Calu3 (cell line): Measurements from ENCODE around the gene ATG12. TPM values are rescaled to one million over a fixed set of nuclear protein-coding genes. Genes with fewer than 3 reads are reported as not detected.
"Not testable (repeated sequence)": the region's sequence is repeated elsewhere in the genome, so short reads cannot be mapped to it uniquely, and the experiment has no call there.

Source experiments
- BruUV-seq: library from RNA; stranded (reverse); fragments of 400-500 nt; replicated peaks from 2 replicates; lab custom pipeline; 2021; lab: Mats Ljungman, UMichigan
- CTCF ChIA-PET: fragments of 300-600 bp; sonication (Branson Sonifier 250); formaldehyde crosslinking; loops from one replicate; lab custom pipeline; 2022; ENCODE audit warnings: antibody characterized with exemption; lab: Charles Lee
- DNase-seq: peaks from one replicate; pipeline ENCODE4 v3.0.0; 2022
- H3K27ac Mint-ChIP-seq: one replicate; pipeline ENCODE4 v1.8.0; 2022; ENCODE audit warnings: mixed read lengths; ENCODE audit not compliant: unreplicated experiment
- H3K27me3 Mint-ChIP-seq: one replicate; pipeline ENCODE4 v1.8.0; 2022; ENCODE audit warnings: mixed read lengths; ENCODE audit not compliant: unreplicated experiment
- H3K36me3 Mint-ChIP-seq: one replicate; pipeline ENCODE4 v1.8.0; 2022; ENCODE audit warnings: mild to moderate bottlenecking, moderate library complexity, mixed read lengths; ENCODE audit not compliant: insufficient read depth, unreplicated experiment
- H3K4me1 Mint-ChIP-seq: one replicate; pipeline ENCODE4 v1.8.0; 2022; ENCODE audit warnings: mild to moderate bottlenecking, low read depth, mixed read lengths; ENCODE audit not compliant: unreplicated experiment
- H3K4me3 Mint-ChIP-seq: one replicate; pipeline ENCODE4 v1.8.0; 2022; ENCODE audit warnings: mild to moderate bottlenecking, low read depth, moderate library complexity, mixed read lengths; ENCODE audit not compliant: unreplicated experiment
- H3K9me3 Mint-ChIP-seq: one replicate; pipeline ENCODE4 v1.8.0; 2022; ENCODE audit warnings: low read depth, mixed read lengths; ENCODE audit not compliant: unreplicated experiment
- CTCF ChIP-seq: fragments of 200-600 bp; IDR thresholded peaks from one replicate; pipeline ENCODE4 v1.8.0; 2022; ENCODE audit warnings: antibody characterized with exemption; ENCODE audit not compliant: unreplicated experiment
- intact Hi-C: fragments of 100-400 bp; cut with micrococcal nuclease; formaldehyde crosslinking; loops from one replicate; pipeline ENCODE4 v1.10.0; 2022; ENCODE audit not compliant: unreplicated experiment
- total RNA-seq: library from RNA; stranded (reverse); gene quantifications from 2 replicates; pipeline ENCODE4 v1.2.3, GENCODE V29; 2022

Gene ATG12
- total RNA-seq, 1 experiment from 2014 or later: 60.5 TPM

GRCh38 chr5:115831163-115831768 is 10.1 kb downstream of the ATG12 start:
- peaks cover 26% of the 10 kb centered on the region for H3K4me1 Mint-ChIP-seq
- intact Hi-C loops: loop anchor here (1.0 kb wide), 1 partner anchor 197 kb away; no protein-coding TSS in a partner anchor
- DNase-seq: peak; percentile 46
- no peak overlapping the region for H3K4me3 Mint-ChIP-seq
- H3K27ac Mint-ChIP-seq: no peak overlapping the region
- TF ChIP-seq CTCF: peak; percentile 70
- H3K9me3 Mint-ChIP-seq: peaks cover 4% of the 10 kb centered on the region
- CTCF ChIA-PET: interaction anchor here (1.7 kb wide), 1 partner anchor 196 kb away, joined by 6 read pairs; no protein-coding TSS in a partner anchor
- H3K36me3 Mint-ChIP-seq: peaks cover 61% of the 10 kb centered on the region
- H3K27me3 Mint-ChIP-seq: no peaks in the 10 kb centered on the region
- BruUV-seq: no TSS peak

DNA sequence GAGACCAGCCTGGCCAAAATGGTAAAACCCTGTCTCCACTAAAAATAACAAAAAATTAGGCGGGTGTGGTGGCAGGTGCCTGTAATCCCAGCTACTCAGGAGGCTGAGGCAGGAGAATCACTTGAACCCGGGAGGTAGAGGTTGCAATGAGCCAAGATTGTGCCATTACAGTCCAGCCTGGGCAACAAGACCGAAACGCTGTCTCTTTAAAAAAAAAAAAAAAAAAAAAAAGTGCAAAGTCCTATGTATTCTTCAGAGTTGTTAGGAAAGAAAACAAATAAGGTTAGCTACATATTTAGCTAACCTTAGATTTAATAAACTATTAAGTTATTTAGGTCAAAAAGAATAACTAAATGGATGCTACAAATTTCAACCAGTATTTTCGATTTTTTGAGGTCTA is 11.5 kb downstream of the ATG12 start:
- no peak overlapping the region for H3K4me3 Mint-ChIP-seq
- H3K27ac Mint-ChIP-seq: no peak overlapping the region
- H3K9me3 Mint-ChIP-seq: peaks cover 6% of the 10 kb centered on the region
- BruUV-seq: no TSS peak
- peaks cover 53% of the 10 kb centered on the region for H3K36me3 Mint-ChIP-seq
- CTCF ChIA-PET: interaction anchor here (0.7 kb wide), 2 partner anchors 165 to 831 kb away, joined by 4 read pairs; no protein-coding TSS in a partner anchor
- no peak for TF ChIP-seq CTCF
- H3K4me1 Mint-ChIP-seq: peaks cover 17% of the 10 kb centered on the region
- no peak for DNase-seq
- no peaks in the 10 kb centered on the region for H3K27me3 Mint-ChIP-seq
- intact Hi-C loops: no loop called here

- H3K4me3 Mint-ChIP-seq: no peak overlapping the region
- intact Hi-C loops: no loop called here
- no peak for TF ChIP-seq CTCF
- H3K27me3 Mint-ChIP-seq: no peaks in the 10 kb centered on the region
- peaks cover 32% of the 10 kb centered on the region for H3K36me3 Mint-ChIP-seq
- DNase-seq: no peak
- peaks cover 8% of the 10 kb centered on the region for H3K9me3 Mint-ChIP-seq
- H3K4me1 Mint-ChIP-seq: no peaks in the 10 kb centered on the region
- CTCF ChIA-PET: no interaction called here
- no peak overlapping the region for H3K27ac Mint-ChIP-seq
- no TSS peak for BruUV-seq
Measured at GRCh38 chr5:115825948-115826347, 15.4 kb downstream of the ATG12 start.

GRCh38 chr5:115824983-115825382 is 16.4 kb downstream of the ATG12 start:
- CTCF ChIA-PET, H3K4me3 Mint-ChIP-seq, H3K9me3 Mint-ChIP-seq, BruUV-seq, H3K27me3 Mint-ChIP-seq, DNase-seq, H3K4me1 Mint-ChIP-seq, intact Hi-C loops, H3K27ac Mint-ChIP-seq: not testable (repeated sequence)
- H3K36me3 Mint-ChIP-seq: peaks cover 29% of the 10 kb centered on the region

DNA sequence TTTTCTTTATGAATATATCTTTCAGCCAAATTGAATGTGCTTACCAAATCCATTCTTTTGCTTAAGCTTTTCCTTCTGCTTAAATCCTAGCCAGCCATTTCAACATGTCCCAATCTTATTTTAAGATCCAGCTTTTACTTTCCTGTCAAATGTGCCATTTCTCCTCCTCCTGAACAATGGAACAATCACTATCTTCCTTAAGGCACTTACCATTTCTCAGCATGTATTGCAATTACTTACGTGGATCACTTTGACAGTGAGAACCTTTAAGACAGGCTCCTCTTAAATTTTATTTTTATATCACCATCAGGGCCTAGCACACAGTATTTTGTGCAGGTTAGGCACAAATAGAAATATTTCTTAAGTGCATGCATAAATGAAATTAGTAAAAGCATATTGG is 20.5 kb downstream of the ATG12 start:
- BruUV-seq: no TSS peak
- H3K27ac Mint-ChIP-seq: no peak overlapping the region
- H3K27me3 Mint-ChIP-seq: no peaks in the 10 kb centered on the region
- no peaks in the 10 kb centered on the region for H3K4me1 Mint-ChIP-seq
- intact Hi-C loops: no loop called here
- CTCF ChIA-PET: no interaction called here
- DNase-seq: no peak
- no peak for TF ChIP-seq CTCF
- H3K9me3 Mint-ChIP-seq: peaks cover 4% of the 10 kb centered on the region
- H3K36me3 Mint-ChIP-seq: peaks cover under 1% of the 10 kb centered on the region
- no peak overlapping the region for H3K4me3 Mint-ChIP-seq
